Measurements from ENCODE around the gene LPP.

The LPP gene

GRCh38 chr3:188573956-188574355 is 420.0 kb downstream of the LPP start:
- Histone ChIP-seq H3K9me2 (ENCODE audit: low read depth, low read length) (no peaks in the 10 kb centered on the region), H3K27ac (ENCODE audit: low read depth, low read length, poor library complexity, severe bottlenecking) (peak overlapping the region; percentile 47), H3K4me3 (ENCODE audit: low read depth, low read length, poor library complexity, severe bottlenecking) (no peak overlapping the region), H2AFZ (ENCODE audit: low read length) (no peak overlapping the region), H4K20me1 (ENCODE audit: insufficient read depth, low read length) (no peaks in the 10 kb centered on the region), H3K4me1 (ENCODE audit: insufficient read depth, low read length, severe bottlenecking) (peaks cover 57% of the 10 kb centered on the region), H3K9me3 (ENCODE audit: low read length) (no peaks in the 10 kb centered on the region), H3K36me3 (ENCODE audit: insufficient read depth, low read length) (peaks cover 51% of the 10 kb centered on the region), H3K9ac (ENCODE audit: low read length) (no peak overlapping the region; the same call in 1 of the 2 replicates), H3F3A (ENCODE audit: insufficient read depth, low read length) (no peaks in the 10 kb centered on the region; the same call in 1 of the 2 replicates), H3K79me2 (ENCODE audit: insufficient read depth, low read length) (no peaks in the 10 kb centered on the region), H3K4me2 (ENCODE audit: low read length) (peak overlapping the region; percentile 23; the same call in 1 of the 2 replicates), H3K27me3 (ENCODE audit: insufficient read depth, low read length) (no peaks in the 10 kb centered on the region)
- TF ChIP-seq CTCF (IDR thresholded peaks at IDR 0.05; ENCODE audit: low read length) (no peak), EZH2 (IDR thresholded peaks at IDR 0.05; ENCODE audit: borderline replicate concordance, low read length) (no peak)

- H3K9me2 ChIP-seq (ENCODE audit: low read depth, low read length): no peaks in the 10 kb centered on the region
- peaks cover 51% of the 10 kb centered on the region for H3K36me3 ChIP-seq (ENCODE audit: insufficient read depth, low read length)
- H3K4me2 ChIP-seq (ENCODE audit: low read length): peak overlapping the region; percentile 23; the same call in 1 of the 2 replicates
- H3K9me3 ChIP-seq (ENCODE audit: low read length): no peaks in the 10 kb centered on the region
- H3K9ac ChIP-seq (ENCODE audit: low read length): no peak overlapping the region; the same call in 1 of the 2 replicates
- no peaks in the 10 kb centered on the region; the same call in 1 of the 2 replicates for H3F3A ChIP-seq (ENCODE audit: insufficient read depth, low read length)
- no peak overlapping the region for H3K4me3 ChIP-seq (ENCODE audit: low read depth, low read length, poor library complexity, severe bottlenecking)
- TF ChIP-seq EZH2 (IDR thresholded peaks at IDR 0.05; ENCODE audit: borderline replicate concordance, low read length) (no peak), CTCF (IDR thresholded peaks at IDR 0.05; ENCODE audit: low read length) (no peak)
- H3K27me3 ChIP-seq (ENCODE audit: insufficient read depth, low read length): no peaks in the 10 kb centered on the region
- peaks cover 66% of the 10 kb centered on the region for H3K4me1 ChIP-seq (ENCODE audit: insufficient read depth, low read length, severe bottlenecking)
- H3K79me2 ChIP-seq (ENCODE audit: insufficient read depth, low read length): no peaks in the 10 kb centered on the region
- peak overlapping the region; percentile 47 for H3K27ac ChIP-seq (ENCODE audit: low read depth, low read length, poor library complexity, severe bottlenecking)
- H4K20me1 ChIP-seq (ENCODE audit: insufficient read depth, low read length): no peaks in the 10 kb centered on the region
- H2AFZ ChIP-seq (ENCODE audit: low read length): no peak overlapping the region
These were observed 420.9 kb downstream of the LPP start for GRCh38 chr3:188574885-188575284.

- Histone ChIP-seq H2AFZ (ENCODE audit: low read length) (no peak overlapping the region), H3K9me2 (ENCODE audit: low read depth, low read length) (no peaks in the 10 kb centered on the region), H3K79me2 (ENCODE audit: insufficient read depth, low read length) (peaks cover 4% of the 10 kb centered on the region; the same call in 1 of the 2 replicates), H3K27ac (ENCODE audit: low read depth, low read length, poor library complexity, severe bottlenecking) (peak overlapping the region; percentile 47), H3K9me3 (ENCODE audit: low read length) (no peaks in the 10 kb centered on the region), H3K9ac (ENCODE audit: low read length) (no peak overlapping the region), H3K36me3 (ENCODE audit: insufficient read depth, low read length) (peaks cover 51% of the 10 kb centered on the region), H4K20me1 (ENCODE audit: insufficient read depth, low read length) (no peaks in the 10 kb centered on the region), H3F3A (ENCODE audit: insufficient read depth, low read length) (no peaks in the 10 kb centered on the region; the same call in 1 of the 2 replicates), H3K4me3 (ENCODE audit: low read depth, low read length, poor library complexity, severe bottlenecking) (no peak overlapping the region), H3K27me3 (ENCODE audit: insufficient read depth, low read length) (no peaks in the 10 kb centered on the region), H3K4me2 (ENCODE audit: low read length) (peak overlapping the region; percentile 23; the same call in 1 of the 2 replicates), H3K4me1 (ENCODE audit: insufficient read depth, low read length, severe bottlenecking) (peaks cover 72% of the 10 kb centered on the region)
- TF ChIP-seq EZH2 (IDR thresholded peaks at IDR 0.05; ENCODE audit: borderline replicate concordance, low read length) (no peak), CTCF (IDR thresholded peaks at IDR 0.05; ENCODE audit: low read length) (no peak)
These were observed 421.5 kb downstream of the LPP start for GRCh38 chr3:188575501-188575900.
